ENCODE data around the gene PIK3R6.

- TF ChIP-seq EZH2phosphoT487 (IDR thresholded peaks at IDR 0.05; ENCODE audit: borderline replicate concordance) = no peak
- TF ChIP-seq, protein P1, sequence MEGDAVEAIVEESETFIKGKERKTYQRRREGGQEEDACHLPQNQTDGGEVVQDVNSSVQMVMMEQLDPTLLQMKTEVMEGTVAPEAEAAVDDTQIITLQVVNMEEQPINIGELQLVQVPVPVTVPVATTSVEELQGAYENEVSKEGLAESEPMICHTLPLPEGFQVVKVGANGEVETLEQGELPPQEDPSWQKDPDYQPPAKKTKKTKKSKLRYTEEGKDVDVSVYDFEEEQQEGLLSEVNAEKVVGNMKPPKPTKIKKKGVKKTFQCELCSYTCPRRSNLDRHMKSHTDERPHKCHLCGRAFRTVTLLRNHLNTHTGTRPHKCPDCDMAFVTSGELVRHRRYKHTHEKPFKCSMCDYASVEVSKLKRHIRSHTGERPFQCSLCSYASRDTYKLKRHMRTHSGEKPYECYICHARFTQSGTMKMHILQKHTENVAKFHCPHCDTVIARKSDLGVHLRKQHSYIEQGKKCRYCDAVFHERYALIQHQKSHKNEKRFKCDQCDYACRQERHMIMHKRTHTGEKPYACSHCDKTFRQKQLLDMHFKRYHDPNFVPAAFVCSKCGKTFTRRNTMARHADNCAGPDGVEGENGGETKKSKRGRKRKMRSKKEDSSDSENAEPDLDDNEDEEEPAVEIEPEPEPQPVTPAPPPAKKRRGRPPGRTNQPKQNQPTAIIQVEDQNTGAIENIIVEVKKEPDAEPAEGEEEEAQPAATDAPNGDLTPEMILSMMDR (conservative IDR thresholded peaks at IDR 0.05; ENCODE audit: low read length) = no peak
Observed at GRCh38 chr17:8861495-8862181, 5.8 kb downstream of the PIK3R6 start.
